ENCODE measurements around the gene ARSB. TPM values are rescaled to one million over a fixed set of nuclear protein-coding genes. Genes with fewer than 3 reads are reported as not detected.

Gene ARSB
- total RNA-seq, 1 experiment from 2014 or later: 21.4 TPM

- peaks cover 7% of the 10 kb centered on the region for H3K27me3 Mint-ChIP-seq (ENCODE audit: unreplicated experiment)
- H3K4me3 Mint-ChIP-seq (ENCODE audit: low read depth, unreplicated experiment): no peak overlapping the region
- TF ChIP-seq, protein P1, sequence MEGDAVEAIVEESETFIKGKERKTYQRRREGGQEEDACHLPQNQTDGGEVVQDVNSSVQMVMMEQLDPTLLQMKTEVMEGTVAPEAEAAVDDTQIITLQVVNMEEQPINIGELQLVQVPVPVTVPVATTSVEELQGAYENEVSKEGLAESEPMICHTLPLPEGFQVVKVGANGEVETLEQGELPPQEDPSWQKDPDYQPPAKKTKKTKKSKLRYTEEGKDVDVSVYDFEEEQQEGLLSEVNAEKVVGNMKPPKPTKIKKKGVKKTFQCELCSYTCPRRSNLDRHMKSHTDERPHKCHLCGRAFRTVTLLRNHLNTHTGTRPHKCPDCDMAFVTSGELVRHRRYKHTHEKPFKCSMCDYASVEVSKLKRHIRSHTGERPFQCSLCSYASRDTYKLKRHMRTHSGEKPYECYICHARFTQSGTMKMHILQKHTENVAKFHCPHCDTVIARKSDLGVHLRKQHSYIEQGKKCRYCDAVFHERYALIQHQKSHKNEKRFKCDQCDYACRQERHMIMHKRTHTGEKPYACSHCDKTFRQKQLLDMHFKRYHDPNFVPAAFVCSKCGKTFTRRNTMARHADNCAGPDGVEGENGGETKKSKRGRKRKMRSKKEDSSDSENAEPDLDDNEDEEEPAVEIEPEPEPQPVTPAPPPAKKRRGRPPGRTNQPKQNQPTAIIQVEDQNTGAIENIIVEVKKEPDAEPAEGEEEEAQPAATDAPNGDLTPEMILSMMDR (IDR thresholded peaks at IDR 0.05; ENCODE audit: unreplicated experiment): no peak
- no peaks in the 10 kb centered on the region for H3K9me3 Mint-ChIP-seq (ENCODE audit: low read depth, unreplicated experiment)
- H3K36me3 Mint-ChIP-seq (ENCODE audit: insufficient read depth, unreplicated experiment): no peaks in the 10 kb centered on the region
- no peaks in the 10 kb centered on the region for H3K4me1 Mint-ChIP-seq (ENCODE audit: low read depth, unreplicated experiment)
- no peak overlapping the region for H3K27ac Mint-ChIP-seq (ENCODE audit: unreplicated experiment)
- DNase-seq: no peak
- intact Hi-C loops (cut with micrococcal nuclease; ENCODE audit: unreplicated experiment): no loop called here
- no TSS peak for BruUV-seq (replicated peaks)
- CTCF ChIA-PET: no interaction called here
Measured at GRCh38 chr5:79005936-79006631, 21.0 kb upstream of the ARSB start.

GRCh38 chr5:79005151-79005550 lies 20.0 kb upstream of the ARSB start:
- CTCF ChIA-PET: no interaction called here

GRCh38 chr5:79002374-79002773 lies 17.3 kb upstream of the ARSB start:
- CTCF ChIA-PET: interaction anchor here (0.5 kb wide), 1 partner anchor 161 kb away, joined by 6 read pairs; no protein-coding TSS in a partner anchor
- Mint-ChIP-seq H3K27ac (ENCODE audit: unreplicated experiment) (no peak overlapping the region), H3K9me3 (ENCODE audit: low read depth, unreplicated experiment) (no peaks in the 10 kb centered on the region), H3K4me1 (ENCODE audit: low read depth, unreplicated experiment) (no peaks in the 10 kb centered on the region), H3K36me3 (ENCODE audit: insufficient read depth, unreplicated experiment) (no peaks in the 10 kb centered on the region), H3K27me3 (ENCODE audit: unreplicated experiment) (peaks cover 7% of the 10 kb centered on the region), H3K4me3 (ENCODE audit: low read depth, unreplicated experiment) (no peak overlapping the region)
- DNase-seq: no peak
- no TSS peak for BruUV-seq (replicated peaks)
- intact Hi-C loops (cut with micrococcal nuclease; ENCODE audit: unreplicated experiment): no loop called here
- TF ChIP-seq, protein P1 (IDR thresholded peaks at IDR 0.05; ENCODE audit: unreplicated experiment): no peak

More at GRCh38 chr5:79005151-79005550, 20.0 kb upstream of the ARSB start:
- TF ChIP-seq, protein P1 (IDR thresholded peaks at IDR 0.05; ENCODE audit: unreplicated experiment): no peak
- no peak for DNase-seq
- intact Hi-C loops (cut with micrococcal nuclease; ENCODE audit: unreplicated experiment): no loop called here
- no TSS peak for BruUV-seq (replicated peaks)
- H3K36me3 Mint-ChIP-seq (ENCODE audit: insufficient read depth, unreplicated experiment): no peaks in the 10 kb centered on the region
- H3K4me3 Mint-ChIP-seq (ENCODE audit: low read depth, unreplicated experiment): no peak overlapping the region
- no peak overlapping the region for H3K27ac Mint-ChIP-seq (ENCODE audit: unreplicated experiment)
- H3K4me1 Mint-ChIP-seq (ENCODE audit: low read depth, unreplicated experiment): no peaks in the 10 kb centered on the region
- peaks cover 7% of the 10 kb centered on the region for H3K27me3 Mint-ChIP-seq (ENCODE audit: unreplicated experiment)
- no peaks in the 10 kb centered on the region for H3K9me3 Mint-ChIP-seq (ENCODE audit: low read depth, unreplicated experiment)

GRCh38 chr5:79001471-79001870 lies 16.4 kb upstream of the ARSB start:
- TF ChIP-seq, protein P1 (IDR thresholded peaks at IDR 0.05; ENCODE audit: unreplicated experiment): no peak
- Mint-ChIP-seq H3K27me3 (ENCODE audit: unreplicated experiment) (peaks cover 7% of the 10 kb centered on the region), H3K36me3 (ENCODE audit: insufficient read depth, unreplicated experiment) (no peaks in the 10 kb centered on the region), H3K4me1 (ENCODE audit: low read depth, unreplicated experiment) (no peaks in the 10 kb centered on the region), H3K27ac (ENCODE audit: unreplicated experiment) (no peak overlapping the region), H3K9me3 (ENCODE audit: low read depth, unreplicated experiment) (no peaks in the 10 kb centered on the region), H3K4me3 (ENCODE audit: low read depth, unreplicated experiment) (no peak overlapping the region)
- CTCF ChIA-PET: no interaction called here
- no peak for DNase-seq
- BruUV-seq (replicated peaks): no TSS peak
- intact Hi-C loops (cut with micrococcal nuclease; ENCODE audit: unreplicated experiment): no loop called here

Measured in Calu3 (cell line).